ES-I3 (cell line): ENCODE data around the gene COX4I1.

Experiments used
- H3K36me3 ChIP-seq: 2 replicates; pipeline ENCODE4 v1.6.1; 2013; ENCODE audit warnings: mild to moderate bottlenecking, low read length, control low read depth, moderate library complexity; ENCODE audit not compliant: insufficient read depth
- H3K4me1 ChIP-seq: 2 replicates; pipeline ENCODE4 v1.6.1; 2013; ENCODE audit warnings: mild to moderate bottlenecking, control low read depth, low read length; ENCODE audit not compliant: insufficient read depth
- H3K9ac ChIP-seq: 2 replicates; pipeline ENCODE4 v1.6.1; 2013; ENCODE audit warnings: low read depth, mild to moderate bottlenecking, low read length, moderate library complexity
- H3K9me3 ChIP-seq: 2 replicates; pipeline ENCODE4 v1.6.1; 2013; ENCODE audit warnings: mild to moderate bottlenecking, low read length, moderate library complexity; ENCODE audit not compliant: control insufficient read depth, insufficient read depth

COX4I1 gene

DNA sequence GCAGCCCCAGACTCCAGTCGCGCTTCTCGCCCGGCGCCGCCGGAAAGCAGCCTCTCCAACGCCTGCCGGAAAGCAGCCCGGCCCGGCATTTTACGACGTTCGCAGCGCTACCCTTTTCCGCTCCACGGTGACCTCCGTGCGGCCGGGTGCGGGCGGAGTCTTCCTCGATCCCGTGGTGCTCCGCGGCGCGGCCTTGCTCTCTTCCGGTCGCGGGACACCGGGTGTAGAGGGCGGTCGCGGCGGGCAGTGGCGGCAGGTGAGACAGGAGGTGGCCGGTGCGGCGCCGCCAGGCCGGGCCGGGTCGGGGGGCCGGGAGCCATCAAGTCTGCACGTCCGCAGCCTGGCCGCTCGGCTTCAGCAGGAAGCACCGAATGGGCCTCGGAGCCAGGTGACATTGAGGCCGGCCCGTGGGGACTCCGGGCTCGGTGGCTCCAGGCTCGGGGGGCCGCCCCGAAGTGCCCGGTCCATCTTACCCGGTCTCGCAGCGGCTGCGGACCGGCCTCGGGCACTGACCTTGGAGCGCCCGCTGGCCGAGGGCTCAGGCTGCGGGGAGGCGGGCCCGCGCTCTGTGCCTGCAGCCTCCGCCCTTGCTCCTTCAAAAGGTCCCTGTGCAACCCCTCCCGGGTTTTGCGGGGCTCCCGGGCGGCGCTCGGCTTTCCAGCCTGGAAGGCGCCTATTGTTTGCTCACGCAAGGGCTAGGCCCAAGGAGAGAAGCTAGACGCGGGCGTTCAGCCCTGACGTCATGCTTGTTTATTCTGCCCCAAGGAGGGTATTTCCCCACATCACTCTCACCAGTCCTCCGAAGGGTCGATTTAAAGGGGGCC lies at the start of gene COX4I1, which contains the start of gene EMC8:
TSS of gene COX4I1 (plus strand) at position 199 of the 824 bp plus-strand sequence. CDS start 1,511 bp downstream, outside the sequence.
TSS of gene EMC8 (minus strand) at position 48 of the 824 bp plus-strand sequence. CDS start 249 bp downstream, outside the sequence.
- no peaks in the 10 kb centered on the region for H3K9me3 ChIP-seq
- peak within 1 kb of the TSS; percentile 90 for H3K9ac ChIP-seq
- H3K36me3 ChIP-seq: peaks cover 30% of the 10 kb centered on the region
- H3K4me1 ChIP-seq: no peaks in the 10 kb centered on the region; the same call in 1 of the 2 replicates

DNA sequence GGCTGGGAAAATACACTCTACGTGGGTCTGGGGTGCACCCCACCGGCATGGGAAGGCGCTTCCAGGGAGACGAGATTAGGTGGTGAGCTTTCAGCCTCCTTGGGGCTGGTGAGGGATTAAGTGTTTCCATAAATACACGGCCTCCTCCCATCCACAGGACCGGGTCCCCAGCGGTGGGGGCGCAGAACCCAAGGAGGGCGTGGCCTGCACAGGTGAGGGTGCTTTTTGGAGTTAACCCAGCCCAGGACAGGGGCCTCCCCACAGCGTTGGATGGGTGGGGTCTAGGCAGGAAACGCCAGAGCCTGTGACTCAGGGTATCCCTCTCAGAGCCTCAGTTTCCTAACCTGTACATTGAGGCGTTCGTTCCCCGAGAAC lies 49.7 kb upstream of the COX4I1 start:
- H3K9ac ChIP-seq: peak overlapping the region; percentile 70
- peaks cover 43% of the 10 kb centered on the region for H3K4me1 ChIP-seq
- no peaks in the 10 kb centered on the region for H3K9me3 ChIP-seq
- no peaks in the 10 kb centered on the region for H3K36me3 ChIP-seq

DNA sequence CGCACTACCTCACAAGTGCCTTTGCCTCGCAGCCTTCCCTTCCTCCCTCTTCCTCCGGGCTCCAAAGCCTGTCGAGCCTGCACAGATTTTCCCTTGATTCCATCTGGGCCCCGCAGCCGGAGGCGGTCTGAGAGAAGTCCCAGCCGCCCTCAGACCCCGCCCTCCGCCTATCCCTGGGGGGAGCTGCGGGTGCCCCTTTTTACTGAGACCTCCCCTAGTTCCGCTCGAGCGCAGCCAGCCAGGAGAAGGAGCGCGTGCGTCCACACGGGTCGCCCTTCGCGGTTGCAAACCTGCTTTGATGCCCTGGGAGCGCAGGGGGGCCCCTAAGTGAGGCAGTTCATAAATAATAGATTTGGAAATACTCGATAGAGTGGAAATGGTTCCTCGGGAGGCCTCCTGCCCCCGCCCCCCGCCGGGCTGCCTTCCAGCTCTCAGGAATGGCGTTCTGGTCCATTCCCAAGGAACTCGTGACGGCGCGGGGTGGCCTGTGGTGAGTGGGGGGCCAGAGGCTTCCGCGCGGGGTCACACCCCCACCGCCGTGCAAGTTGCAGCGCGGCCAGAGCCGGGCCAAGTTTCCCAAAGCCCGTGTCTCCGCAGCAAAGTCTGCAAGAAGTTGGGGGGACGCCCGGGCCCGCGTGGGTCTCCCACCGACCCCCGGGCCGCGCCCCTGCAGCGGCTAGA lies 49.2 kb upstream of the COX4I1 start:
- Histone ChIP-seq H3K36me3 (no peaks in the 10 kb centered on the region), H3K9ac (peak overlapping the region; percentile 70), H3K9me3 (no peaks in the 10 kb centered on the region), H3K4me1 (peaks cover 42% of the 10 kb centered on the region)

DNA sequence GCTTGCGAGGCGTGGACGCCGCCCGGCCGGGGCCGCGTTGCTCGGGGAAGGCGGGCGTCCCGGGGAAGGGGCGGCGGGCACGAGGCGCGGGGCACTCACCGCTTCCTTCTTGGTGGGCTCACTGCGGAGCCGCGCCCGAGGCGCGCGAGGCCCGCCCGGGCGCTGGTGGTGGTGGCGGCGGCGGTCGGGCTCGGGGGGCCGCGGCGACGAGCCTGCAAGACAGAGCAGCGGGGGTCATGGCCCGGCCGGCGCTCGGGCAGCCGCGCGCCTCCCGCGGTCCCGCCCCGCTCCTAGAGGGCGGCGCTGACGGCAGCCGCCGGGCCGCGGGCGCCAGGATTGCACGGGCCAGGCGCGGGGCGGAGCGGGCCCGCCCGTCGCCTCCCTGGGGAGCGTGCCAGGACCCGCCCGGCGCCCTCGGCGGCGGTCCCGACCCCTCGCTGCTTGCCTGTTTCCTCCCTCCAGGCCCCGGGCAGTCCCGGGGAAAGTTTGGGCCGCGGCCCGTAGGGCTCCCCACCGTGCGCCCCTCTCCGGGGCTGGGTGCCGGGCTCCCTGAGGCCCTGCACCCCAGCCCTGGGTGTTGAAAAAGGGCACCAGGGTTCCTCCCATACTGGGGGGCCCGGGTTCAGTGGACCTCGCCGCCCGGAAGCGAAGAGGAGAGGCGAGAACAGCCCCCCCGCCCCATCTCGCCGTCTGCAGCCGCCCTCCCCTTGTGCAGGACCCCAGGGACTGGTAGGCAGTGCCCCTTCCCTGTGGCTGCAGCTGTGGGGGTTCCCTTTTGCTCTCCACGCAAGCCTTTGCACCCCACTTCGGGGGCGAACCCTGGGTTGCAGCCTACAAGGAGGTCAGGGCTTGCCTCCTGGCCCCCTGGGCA lies 48.4 kb upstream of the COX4I1 start, which contains the start of gene C16orf74:
TSS of gene C16orf74 (minus strand) at position 270 of the 871 bp plus-strand sequence. CDS start 15,879 bp downstream, outside the sequence.
- H3K4me1 ChIP-seq: peaks cover 37% of the 10 kb centered on the region
- H3K36me3 ChIP-seq: no peaks in the 10 kb centered on the region
- H3K9ac ChIP-seq: peak within 1 kb of the TSS; percentile 70
- H3K9me3 ChIP-seq: no peaks in the 10 kb centered on the region

DNA sequence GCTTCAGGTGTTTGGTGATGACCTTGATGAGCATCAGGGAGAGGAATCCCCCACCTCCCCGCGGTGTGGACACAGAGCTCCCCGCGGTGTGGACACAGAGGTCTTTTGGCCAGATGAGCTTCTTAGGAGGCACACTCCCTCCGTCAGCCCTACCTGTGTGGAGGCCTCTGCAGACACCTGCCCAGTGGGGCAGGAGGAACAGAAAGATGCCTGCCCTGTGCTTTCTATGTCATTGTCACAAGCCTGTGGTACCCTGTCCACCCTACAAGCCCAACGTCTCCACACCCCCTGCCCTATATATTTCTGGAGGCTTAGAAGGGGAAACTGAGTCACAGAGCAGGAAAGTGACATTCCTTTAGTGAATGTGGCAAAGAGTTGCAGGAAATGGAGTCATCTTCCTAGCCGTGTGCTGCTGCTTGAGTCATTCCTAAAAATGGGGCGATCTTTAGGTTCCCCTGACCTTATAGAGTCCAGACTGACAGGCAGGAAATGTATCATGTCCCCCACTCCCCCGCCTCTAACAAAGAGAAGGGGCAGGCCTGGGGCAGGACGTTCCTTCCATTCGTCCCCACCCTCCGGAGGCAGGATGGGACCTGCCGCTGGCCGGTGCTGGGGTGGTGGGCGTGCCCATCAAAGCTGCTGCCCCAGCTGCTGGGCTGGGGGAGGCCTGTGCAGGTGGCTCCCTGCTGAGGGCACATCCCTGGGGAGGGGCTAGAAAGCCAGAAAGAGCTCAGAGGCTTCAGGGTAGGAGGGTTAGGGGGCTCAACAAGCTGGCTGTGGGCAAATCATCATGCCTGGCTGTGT lies 47.6 kb upstream of the COX4I1 start:
- H3K4me1 ChIP-seq: peaks cover 35% of the 10 kb centered on the region
- no peaks in the 10 kb centered on the region for H3K9me3 ChIP-seq
- no peaks in the 10 kb centered on the region for H3K36me3 ChIP-seq
- peak overlapping the region; percentile 70; the same call in 1 of the 2 replicates for H3K9ac ChIP-seq

DNA sequence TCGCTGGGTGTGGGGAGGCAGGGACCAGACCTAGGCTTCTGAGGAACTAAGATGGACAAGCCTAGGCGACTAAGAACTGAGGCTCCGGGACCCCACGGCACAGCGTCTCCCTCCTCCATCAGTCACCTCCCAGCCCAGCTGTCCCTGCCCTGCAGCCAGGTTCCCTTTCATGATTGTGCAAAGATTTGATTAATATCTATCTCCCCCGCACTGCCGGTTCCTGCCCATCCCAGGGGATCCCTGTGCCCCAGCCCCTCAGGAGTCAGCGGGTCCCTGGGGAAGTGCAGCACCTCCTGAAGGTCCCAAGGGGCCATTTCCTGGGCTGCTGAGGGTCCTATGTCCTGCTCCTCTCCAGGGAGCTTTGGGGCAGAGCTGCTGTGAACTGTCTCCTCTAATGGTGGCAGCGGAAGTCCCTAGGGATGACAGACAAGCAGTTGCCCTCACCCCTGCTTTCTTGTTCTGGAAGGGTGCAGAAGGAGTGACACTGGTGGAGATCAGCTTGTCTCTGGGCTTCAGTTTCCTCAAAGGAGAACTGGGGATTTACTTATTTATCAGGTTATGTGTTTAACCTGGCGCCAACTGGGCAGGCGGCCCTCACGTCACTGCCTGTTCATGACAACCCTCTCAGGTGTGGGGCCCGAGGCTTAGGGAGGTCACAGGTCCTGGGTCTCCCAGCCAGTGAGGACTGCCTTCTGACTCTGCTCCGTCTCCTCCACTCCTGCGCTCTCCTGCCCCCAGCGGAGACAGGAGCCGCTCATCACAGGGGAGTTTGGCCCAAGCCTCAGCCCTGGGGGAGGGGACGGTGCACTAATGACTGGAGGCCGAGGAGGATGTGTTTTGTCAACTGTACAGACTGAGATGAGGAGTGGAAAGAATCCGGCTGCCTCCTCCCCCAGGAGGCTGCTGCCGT lies 46.7 kb upstream of the COX4I1 start:
- Histone ChIP-seq H3K4me1 (peaks cover 28% of the 10 kb centered on the region), H3K36me3 (no peaks in the 10 kb centered on the region), H3K9ac (peak overlapping the region; percentile 22; the same call in 1 of the 2 replicates), H3K9me3 (no peaks in the 10 kb centered on the region)

DNA sequence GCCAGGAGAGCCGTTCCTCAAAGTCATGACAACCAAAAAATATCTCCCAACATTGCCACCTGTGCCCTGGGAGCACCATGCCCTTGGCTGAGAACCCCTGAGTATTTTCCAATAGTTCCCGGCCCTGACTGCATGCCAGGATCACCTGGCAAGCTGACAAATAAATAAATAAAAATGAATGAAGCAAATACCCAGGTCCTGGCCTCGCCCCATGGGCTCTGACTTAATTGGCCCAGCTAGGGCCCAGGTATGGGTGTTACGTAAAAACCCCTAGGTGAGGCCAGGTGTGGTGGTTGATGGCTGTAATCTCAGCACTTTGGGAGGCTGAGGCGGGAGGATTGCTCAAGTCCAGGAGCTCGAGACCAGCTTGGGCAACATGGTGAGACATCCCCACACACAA lies 45.9 kb upstream of the COX4I1 start:
- Histone ChIP-seq H3K36me3 (no peaks in the 10 kb centered on the region), H3K4me1 (peaks cover 28% of the 10 kb centered on the region), H3K9ac (no peak overlapping the region), H3K9me3 (no peaks in the 10 kb centered on the region)

DNA sequence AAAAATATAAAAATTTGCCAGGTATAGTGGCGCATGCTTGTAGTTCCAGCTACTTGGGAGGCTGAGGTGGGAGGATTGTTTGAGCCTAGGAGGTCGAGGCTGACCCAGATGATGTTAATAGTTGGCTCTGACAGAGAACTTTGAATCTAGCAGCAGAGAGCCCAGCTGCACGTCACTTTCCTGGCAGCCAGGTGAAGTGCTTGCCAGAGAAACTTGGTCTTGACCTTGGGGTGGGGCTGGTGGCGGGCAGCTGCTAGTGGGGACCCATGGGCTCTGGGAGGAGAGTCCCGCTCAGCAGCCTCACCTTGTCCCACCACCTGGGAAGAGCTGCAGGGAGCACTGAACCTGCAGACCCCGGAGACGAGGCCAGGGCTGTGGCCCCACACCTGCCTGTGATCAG lies 45.5 kb upstream of the COX4I1 start:
- Histone ChIP-seq H3K9ac (no peak overlapping the region), H3K36me3 (no peaks in the 10 kb centered on the region), H3K9me3 (no peaks in the 10 kb centered on the region), H3K4me1 (peaks cover 28% of the 10 kb centered on the region)

DNA sequence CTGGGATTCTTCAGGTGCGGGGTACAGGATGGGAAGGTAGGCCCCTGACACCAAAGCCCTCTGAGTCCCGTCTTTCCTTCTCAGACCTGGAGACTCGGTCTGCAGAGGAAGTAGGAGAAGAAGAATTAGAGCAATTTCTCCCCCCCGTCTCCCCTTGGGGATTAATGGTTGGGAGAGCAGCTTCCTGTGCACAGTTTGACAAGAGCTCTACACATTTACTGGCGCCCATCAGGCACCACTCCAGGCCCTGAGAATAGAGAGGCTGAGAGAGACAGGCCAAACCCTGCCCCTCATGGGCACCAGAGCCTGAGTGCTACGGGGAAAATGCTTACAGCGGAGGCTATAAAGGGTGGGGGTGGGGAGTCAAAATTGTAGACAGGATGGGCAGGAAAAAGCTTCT lies 45.1 kb upstream of the COX4I1 start:
- Histone ChIP-seq H3K9me3 (no peaks in the 10 kb centered on the region), H3K9ac (no peak overlapping the region), H3K4me1 (peaks cover 28% of the 10 kb centered on the region), H3K36me3 (no peaks in the 10 kb centered on the region)

DNA sequence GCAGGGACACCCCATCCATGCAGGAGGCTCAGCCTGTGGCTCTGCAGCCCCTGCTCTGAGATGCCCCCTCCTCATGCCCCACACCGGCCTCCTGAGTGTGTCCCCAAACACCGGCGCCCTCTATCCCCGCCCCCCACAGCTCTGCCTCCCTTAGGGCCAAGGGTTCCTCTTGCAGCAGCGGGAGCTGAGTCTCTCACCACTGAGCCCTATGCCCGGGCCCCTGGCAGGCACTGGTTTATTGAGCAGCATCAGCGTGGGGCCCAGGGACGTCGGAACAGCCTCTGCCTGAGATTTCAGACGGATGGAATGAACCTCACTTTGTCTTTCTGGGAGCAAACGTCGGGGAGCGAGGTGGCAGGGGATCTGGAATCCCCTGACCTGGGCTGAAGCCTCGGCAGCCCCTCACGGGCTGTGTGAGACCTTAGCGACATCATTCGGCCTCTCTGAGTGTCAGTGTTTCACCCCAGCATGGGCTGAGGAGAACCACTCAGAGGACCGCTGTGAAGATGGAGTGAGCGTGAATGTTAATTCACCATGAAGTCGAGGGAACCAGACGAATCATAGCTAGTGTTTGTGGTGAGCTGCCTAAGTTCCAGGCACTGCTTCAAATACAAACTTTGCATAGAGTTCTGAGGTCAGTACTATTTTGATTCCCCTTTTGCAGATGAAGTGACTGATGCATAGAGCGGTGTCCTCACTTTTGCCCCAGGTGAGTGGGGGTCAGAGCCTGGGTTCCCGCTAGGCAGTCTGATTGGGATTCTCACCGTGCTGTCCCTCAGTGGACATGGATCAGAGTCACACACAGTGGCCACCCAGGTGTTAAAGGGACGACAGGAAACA lies 43.3 kb upstream of the COX4I1 start:
- Histone ChIP-seq H3K36me3 (no peaks in the 10 kb centered on the region), H3K4me1 (peaks cover 28% of the 10 kb centered on the region), H3K9me3 (no peaks in the 10 kb centered on the region), H3K9ac (no peak overlapping the region)

DNA sequence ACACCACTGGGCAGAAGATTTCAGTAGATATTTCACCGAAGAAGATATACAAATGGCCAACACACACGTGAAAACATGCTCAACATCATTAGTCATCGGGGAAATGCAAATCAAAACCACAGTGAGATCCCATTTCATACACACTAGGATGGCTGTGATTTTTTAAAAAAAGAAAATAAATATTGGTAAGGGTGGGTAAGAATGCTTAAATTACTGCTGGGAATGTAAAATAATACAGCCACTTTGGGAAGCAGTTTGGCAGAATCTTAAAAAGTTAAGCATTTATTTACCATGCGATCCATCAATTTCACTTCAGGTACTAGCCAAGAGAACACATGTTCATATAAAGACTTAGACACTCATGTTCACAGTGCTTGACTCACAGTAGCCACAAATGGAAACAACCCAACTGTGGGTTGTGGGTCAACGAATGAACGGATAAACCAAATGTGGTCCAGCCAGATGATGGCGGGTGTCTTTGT lies 42.1 kb upstream of the COX4I1 start:
- Histone ChIP-seq H3K4me1 (peaks cover 26% of the 10 kb centered on the region), H3K9ac (no peak overlapping the region), H3K36me3 (no peaks in the 10 kb centered on the region), H3K9me3 (no peaks in the 10 kb centered on the region)

DNA sequence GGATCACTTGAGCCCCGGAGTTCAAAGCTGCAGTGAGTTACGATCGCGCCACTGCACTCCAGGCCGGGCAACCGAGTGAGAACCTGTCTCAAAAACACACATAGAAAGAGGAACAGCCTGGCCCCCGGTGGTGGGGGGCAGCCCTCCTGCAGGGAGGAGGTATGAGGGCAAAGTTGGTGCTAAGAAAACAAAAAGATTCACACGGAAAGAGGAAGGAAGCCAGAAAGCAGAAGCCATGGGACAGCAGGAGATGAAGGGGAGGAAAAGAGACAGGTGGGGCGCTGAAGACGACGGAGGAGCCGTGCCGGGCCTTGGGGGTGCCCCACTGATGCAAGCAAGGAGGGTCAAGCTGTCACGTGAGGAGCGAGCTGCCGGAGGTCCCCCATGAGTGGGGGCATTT lies 40.4 kb upstream of the COX4I1 start:
- Histone ChIP-seq H3K4me1 (peaks cover 15% of the 10 kb centered on the region), H3K36me3 (no peaks in the 10 kb centered on the region), H3K9ac (no peak overlapping the region), H3K9me3 (no peaks in the 10 kb centered on the region)
